Activated CD8-positive, alpha-beta memory T cell treated with anti-CD3 and anti-CD28 coated beads for 24 hours (primary cell): Measurements from ENCODE around the gene DUSP2.

ENCODE experiments used
- DNase-seq: peaks from one replicate; pipeline ENCODE4 v3.0.0-alpha.2; 2020

DUSP2 gene

DNA sequence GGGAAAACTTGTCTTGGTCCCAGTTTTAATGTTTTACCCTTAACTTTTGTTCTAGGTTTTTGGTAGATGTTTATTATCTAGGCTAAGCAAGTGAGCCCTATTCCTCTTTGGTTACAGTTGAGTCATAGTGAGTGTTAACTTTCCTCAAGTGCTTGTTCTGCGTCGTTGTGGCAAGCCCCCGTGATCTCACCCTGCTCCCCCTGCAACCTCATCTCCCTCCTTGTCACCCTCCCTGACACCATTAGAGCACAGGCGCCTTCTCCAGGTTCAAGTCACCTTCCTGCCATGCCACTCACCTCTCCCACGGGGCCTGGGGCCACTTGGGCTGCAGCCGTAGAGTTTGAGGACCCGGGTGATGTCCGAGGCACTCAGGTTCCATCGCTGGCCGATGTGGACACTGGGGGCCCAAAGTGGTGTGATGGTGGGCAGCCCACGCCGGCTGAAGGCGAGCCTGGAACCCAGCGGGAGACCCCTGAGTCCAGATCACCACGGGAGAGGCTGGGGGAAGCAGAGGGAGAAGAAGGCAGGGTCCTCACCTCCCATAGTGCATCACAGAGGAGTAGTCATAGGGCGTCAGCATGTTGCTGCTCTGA is 15.6 kb downstream of the DUSP2 start:
- no peak for DNase-seq

DNA sequence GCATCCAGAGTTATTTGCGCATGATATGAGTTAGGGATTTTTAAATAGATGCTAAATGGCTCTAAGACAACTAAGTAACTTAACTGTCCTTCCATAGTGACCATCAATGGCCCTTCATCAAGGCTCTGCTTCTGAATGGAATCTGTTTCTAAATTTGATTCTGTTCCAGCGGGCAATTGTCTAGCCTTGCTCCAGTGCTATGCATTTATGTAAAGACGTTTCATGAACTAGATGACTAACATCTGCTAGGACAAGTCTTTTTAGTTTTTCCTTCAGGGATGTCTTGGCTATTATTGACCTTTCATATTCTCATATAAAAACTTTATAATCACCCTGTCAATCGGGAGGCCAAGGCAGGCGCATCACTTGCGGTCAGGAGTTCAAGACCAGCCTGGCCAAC is 16.8 kb downstream of the DUSP2 start:
- no peak for DNase-seq

DNA sequence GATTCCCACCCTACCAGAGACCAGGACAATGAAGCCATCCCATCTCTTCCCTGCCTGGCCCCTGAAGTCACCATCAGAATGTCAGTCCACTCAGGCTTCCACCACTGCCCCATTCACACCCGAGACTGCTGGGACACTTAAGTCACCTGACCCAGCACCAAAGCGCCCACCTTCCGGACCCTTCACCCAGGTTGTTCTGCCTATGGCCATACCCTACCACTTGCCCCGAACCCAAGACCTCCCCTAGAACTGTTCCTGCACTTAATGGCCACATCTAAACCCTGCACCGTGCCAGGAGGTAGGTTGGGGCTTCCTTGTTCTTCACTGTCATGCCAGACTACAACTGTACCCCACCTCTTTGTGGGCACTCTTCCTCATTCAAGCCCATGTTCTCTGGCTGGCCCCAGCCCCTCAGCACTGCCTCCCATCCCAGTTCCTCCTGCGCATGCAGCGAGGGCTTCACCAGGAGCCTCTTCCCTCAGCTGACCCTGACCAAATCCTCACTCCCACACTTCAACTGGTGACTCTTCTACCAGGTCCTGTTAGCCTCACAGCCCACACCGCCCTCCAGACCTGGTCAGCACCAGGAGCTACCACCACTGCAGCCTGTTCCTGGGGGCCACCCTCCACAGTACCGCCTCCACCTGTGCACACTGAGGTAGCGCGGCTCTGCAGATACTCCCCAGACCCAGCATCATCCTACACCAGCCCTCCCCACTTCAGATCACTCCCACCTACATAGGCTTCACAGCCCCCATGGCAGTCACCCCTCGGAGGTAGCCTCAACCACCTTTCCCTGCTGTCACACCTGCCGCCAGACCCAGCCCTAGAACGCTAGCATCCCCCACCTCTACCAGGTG is 20.6 kb downstream of the DUSP2 start:
- no peak for DNase-seq

DNA sequence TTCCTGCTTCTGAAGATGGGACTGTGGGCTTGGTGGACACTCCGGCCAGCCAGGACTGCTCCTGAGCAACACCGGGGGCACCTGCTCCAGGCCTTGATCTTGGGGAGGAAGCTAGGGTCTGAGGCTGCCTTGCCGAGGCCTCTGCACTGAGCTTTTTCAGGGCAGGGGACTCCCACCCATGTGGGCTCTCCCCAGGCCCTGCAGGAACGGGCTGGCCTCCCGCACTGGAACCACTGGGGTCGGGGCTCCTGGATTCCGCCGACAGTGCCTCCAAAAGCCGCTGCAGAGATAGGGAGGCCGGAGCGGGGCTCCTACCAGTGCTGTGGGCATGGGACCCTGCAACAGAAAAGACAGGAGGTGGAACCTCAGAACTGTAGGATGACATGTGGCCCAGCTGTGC is 21.3 kb downstream of the DUSP2 start:
- no peak for DNase-seq

DNA sequence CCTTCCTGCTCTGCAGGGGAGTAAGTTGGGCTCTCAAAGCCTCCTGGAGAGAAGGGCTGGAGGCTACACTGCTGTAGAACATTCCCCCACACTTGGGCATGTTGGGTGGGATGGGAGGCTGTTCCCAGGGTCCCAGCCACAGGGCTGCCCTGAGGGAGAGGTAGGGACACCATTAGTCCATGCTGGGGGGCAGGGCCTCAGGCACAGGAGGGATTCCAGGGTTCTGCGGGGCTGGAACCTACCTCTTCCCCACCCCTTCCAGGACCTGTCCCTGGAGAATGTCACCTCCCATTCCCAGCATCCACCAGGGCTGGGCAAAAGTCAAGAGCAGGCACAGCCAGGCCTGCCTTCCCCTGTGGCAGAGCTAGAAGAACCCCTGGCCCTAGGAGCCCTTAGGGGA is 21.9 kb downstream of the DUSP2 start:
- no peak for DNase-seq

DNA sequence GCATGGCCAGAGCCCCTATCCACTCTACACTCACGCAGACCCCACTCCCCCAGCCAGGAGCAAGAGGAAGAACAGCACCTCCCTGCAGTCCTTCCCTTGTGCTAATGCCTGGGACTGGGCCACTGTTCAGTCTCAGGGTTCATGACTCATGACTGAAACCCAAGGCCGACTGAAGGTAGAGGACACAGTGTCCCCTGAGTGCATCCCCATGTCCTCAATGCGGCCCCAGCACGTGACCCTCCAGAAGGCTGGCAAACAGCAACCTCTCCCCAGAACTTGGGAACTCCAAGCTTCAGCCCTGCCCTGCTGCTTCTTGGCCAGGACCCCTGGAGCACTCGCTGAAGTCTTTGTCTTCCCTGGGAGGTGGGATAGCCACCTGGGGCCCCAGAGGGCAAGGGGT is 22.8 kb downstream of the DUSP2 start:
- no peak for DNase-seq

DNA sequence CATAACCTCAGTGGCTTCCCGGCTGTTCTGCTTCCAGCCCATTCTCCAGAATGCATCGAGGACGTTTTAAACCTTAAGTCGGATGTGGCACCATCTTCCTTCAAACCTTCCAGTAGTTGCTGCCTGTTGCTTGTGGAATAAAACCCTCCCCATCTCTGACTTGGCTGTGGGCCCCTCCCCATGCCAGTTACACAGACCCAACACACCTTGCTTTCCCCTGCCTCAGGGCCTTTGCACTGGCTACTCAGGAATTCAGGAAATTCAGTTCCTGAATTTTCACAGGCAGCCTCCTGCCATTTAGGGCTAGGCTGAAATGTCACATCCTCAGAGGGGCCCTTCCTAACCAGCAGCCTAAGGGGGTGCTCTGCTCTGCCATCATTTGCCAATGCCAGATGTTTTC is 23.8 kb downstream of the DUSP2 start:
- DNase-seq, result no peak

DNA sequence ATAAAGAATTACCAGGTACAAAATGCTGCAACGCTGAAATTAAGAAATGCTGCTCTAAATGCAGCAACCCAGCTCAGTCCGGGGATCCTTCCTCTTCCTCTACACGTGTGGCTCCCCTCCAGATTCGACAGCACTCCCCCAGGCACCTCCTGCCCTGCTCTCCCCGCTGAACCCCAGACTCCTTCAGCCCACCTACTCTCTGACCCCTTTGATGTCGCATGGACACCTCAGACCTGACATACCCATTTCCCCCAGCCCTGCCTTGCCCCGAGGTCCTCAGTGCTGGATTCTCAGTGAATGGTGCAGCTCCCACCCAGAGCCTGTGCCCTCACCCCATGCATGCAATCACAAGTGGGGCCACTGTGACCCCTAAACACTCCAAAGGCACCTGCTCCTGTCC is 24.2 kb downstream of the DUSP2 start:
- DNase-seq, result no peak

DNA sequence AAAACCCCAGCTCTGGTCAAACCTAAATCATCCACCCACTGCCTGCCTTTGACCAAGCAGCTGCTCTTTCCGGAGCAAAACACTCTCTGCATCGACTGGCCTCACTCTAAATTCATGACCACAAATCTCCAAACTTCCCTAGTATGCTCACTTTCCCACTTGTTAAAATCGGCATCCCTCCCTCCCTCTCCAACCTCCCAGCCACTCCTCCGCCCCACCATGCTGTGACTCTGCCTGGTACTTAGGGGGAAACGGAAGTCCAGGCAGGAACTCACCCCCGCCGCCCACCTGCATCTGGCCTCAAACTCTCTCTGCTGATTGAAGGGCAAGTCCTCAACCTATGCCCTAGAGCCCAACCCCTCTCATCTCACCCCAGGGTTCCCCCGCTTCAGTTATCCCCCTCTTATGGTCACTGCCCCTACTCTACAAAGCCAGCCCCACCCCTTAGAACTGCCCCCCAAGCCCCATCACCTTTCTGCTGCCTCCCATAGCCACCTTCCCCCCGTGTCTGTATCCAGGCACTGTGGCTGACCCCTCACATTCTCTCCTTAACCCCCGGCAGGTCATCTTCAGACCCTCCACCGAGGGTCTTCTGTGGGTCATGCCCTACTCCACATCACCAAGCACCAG is 25.0 kb downstream of the DUSP2 start:
- DNase-seq, result no peak

DNA sequence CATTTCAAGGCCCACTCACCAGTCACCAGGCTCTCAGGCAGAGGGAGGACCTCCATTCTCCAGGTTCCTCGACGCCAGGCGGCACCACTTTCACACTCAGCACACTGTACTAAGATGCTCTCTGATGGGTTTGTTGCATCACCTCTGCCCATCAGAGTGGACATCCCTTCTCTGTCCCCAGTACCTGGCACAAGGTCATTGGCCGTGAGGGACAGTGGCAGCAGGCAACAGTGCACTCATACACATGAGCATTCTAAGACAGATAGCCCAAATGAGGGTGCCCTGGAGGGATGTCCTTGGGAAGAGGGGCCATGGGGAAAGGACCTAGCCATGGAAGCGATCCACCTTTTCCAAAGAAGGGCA is 25.9 kb downstream of the DUSP2 start:
- no peak for DNase-seq

DNA sequence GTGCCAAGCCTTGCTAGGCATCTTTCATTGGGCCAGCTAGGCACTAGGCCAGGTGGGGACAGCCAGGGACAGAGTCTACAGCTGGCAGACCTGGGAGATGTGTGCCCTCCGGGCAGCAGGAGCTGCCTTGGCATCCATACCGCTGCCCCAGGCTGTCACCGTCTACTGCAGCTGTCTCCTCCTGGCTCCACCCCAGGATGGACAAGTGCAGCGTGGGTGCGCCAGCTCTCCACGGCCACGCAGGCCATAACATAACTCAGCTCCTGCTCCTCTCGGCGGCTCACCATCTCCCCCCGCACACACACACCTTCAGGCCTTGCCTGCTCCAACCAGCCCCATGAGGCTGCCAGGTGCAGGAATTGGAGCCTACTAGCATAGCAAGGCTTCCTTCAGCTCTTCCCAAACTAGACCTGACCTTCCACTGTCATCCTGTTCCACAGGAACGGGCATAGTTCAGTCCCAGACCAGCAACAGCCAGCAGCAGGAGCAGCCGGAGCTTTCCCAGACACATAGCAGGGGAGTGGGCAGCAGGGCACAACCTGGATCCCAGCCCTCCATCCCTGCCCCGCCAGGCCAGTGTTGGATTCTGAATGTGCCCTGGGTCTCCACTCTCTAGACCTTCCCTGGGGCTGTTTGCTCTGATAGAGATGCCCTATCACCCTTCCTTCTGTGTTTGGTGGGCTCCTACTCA is 26.4 kb downstream of the DUSP2 start:
- DNase-seq, result no peak

DNA sequence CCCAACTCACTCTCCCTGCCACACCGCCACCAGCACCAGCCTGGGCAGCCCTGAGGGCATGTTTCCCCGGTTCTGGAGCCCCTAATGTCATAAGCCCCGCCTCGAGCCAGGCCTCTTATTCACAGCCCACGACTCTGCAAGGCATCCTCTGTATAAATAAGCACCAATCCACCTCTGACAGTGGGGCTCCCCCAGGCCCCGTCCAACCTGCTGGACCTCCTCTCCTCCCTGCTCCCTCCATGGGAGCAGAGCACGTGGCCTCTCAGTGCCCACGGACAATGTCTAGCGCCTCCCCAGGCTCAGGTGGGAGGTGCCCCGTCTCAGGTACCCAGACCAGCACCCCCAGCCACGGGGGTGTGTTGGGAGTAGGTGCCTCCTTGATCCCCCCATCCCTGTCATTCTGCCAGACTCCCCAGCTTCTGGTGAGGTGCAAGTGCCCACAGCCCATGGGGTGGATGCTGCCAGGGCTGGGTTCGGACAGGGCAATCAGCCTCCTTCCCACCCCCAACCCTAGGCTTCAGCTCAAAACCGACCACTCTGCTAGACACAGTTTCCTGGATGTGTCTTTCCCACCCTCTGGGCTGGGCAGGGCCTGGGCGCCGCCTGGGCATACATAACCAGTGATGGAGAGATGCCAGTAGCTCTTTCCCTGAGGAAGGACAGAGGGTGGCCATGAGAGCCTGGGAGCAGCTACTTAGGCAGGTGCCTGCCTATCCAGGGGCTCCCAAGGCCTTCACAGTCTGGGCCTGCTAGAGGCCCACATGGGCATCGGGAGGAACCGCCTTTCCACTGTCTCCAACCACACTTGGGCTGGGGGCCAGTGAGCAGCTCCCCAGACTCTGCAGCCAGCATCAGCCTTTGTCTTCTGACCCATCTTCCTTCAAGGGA is 27.3 kb downstream of the DUSP2 start:
- no peak for DNase-seq

DNA sequence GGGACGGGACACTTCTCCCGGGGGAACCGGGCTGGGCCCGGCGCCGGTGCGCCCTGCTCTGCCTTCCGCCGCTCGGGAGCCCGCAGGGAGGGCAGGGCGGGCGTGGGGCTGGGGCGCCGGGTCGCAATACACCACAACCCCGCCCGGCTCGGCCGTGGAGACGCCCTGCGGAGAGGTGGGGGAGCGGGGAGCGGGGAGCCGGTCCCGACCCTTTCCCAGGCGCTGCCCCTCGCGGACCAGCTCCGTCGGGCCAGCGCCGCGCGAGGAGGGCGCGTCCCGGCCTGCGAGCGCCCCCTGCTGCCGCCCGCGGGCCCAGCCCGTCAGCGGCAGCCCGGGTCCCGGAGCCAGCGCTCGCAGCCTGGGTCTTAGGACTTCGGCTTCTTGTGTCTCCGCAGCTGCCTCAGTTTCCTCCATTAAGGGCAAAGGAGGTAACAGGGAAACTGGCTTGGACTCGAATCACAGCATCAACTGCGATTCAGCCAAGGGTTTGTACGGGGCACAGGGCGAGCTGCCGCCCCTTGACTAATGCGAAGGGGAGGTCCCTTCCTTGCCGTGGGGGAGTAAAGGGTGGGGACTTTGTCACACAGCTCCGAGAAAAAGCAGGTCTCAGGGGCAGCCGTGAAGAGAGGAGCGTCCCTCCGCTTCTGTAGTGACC is 28.2 kb downstream of the DUSP2 start:
- peak; percentile 90 for DNase-seq

DNA sequence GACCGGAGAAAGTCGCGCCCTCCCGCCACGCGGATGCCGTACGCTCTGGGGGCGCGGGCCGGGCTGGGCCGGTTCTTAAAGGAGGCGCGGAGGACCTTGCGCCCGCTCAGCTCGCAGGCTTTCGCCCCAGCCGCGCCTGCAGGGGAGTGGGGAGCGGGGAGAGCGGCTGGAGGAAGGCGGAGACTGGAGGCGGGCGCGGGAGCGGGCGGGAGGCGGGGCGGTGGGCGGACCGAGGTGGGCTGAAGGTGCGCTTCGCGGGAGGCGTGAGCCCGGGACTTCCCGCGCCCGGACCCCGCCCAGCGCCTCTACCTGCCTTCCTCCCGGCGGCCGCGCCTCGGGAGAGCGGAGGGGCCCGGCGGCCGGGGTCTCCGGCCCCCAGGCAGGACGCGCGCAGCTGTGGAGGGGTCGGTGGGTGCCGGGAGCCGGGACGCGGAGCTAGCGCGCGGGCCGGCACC is 28.8 kb downstream of the DUSP2 start, which contains the start of gene ADRA2B:
TSS of gene ADRA2B (minus strand) at position 148 of the 455 bp plus-strand sequence. CDS start 422 bp downstream, outside the sequence.
- peak; percentile 88 for DNase-seq

DNA sequence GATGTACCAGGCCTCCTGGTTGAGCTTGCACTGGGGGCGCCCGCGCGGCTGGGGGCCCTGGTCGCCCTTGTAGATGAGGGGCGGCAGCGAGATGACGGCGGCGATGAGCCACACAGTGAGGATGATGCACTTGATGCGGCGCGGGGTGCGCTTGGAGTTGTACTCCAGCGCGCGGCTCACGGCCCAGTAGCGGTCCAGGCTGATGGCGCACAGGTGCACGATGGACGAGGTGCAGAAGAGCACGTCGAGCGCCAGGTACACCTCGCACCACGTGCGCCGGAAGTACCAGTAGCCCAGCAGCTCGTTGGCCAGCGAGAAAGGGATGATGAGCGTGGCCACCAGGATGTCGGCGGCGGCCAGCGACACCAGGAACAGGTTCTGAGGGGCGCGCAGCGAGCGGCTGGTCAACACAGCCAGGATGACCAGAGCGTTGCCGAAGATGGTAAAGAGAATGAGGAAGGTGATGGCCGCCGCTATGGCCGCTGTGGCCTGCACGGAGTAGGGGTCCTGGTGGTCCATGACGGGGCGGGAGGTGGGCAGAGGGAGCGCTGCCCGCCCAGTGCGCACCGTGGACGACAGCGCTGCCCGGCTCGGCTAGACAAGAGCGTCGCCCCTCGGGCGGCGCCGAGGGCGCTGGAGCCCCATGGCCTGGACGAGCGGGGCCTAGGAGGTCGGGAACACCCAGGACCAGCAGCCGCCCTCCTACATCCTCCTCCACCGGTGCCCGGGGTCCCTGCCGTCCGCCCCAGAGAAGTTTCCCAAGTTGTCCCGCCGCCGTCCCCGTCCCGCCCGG is 29.4 kb downstream of the DUSP2 start:
- DNase-seq, result no peak

DNA sequence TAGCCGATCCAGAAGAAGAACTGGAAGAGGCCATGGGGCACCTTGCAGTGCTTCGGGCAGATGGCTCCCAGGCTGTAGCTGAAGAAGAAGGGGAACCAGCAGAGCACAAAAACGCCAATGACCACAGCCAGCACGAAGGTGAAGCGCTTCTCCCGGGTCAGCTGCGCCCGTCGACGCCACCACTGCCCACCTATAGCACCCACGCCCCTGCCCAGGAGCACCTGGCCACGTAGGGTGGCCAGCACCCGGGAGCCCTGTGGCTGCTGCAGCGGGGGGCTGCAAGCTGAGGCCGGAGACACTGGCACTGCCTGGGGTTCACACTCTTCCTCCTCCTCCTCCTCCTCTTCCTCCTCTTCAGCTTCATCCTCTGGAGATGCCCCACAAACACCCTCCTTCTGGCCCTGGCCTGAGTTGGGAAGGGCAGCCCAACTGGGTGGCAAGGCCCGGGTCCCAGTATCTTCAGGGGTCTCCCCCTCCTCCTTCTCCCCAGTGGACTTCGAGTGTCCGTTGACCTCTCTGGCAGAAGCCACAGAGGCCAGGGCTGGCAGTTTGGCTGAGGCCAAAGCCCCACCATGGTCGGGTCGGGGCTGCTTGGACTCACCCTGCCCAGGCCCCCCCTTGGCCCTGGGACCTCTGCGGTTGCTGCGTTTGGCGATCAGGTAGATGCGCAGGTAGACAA is 30.2 kb downstream of the DUSP2 start:
- DNase-seq, result no peak

DNA sequence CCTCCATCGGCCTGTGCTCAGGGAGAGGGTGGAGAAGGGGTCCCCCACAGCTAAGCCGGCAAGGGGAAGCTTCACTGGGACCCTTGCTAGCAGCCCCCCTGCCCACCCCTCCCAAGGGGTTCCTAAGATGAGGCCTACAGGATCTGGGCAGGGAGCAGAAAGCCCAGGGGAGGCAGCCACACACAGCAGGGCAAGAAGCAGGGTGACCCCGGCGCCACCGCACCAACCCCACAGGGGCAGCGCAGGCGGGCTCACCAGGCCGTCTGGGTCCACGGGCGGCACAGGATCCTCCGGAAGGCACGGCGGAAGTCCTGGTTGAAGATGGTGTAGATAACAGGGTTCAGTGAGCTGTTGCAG is 30.7 kb downstream of the DUSP2 start:
- DNase-seq, result no peak

DNA sequence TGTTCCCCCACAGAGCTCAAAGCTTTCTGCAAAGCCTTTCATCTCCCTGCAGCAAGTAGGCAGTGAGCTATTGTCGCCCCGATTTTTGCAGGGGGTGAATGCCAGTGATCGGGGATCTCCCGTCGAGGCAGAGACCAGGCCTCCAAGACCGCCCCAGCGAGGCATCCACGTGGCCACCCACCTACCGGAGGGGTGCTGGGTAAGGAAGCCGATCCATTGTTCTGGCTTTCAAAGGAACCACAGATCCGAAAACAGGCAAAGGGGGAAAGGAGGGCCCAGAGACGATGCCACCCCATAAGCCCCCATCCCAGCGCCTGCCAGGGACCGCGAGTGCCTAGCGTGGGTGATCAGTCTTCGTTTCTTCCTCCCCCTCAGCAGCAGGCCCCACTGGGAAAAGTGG is 31.3 kb downstream of the DUSP2 start:
- DNase-seq, result no peak

DNA sequence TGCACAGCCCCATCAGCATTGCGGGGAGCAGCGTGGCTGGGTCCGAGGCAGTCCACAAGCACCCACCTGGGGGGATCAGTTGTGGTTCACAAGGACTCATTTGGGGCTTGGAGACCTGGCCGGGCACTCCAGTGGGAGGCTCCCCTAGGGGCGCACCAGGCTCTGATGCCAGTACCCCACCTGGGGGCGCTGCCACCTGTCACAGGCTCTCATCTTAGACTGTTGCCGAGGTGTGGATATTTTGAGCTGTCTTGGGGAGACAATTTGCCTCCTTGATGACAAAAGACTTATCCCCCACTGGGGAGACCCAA is 31.9 kb downstream of the DUSP2 start:
- no peak for DNase-seq

DNA sequence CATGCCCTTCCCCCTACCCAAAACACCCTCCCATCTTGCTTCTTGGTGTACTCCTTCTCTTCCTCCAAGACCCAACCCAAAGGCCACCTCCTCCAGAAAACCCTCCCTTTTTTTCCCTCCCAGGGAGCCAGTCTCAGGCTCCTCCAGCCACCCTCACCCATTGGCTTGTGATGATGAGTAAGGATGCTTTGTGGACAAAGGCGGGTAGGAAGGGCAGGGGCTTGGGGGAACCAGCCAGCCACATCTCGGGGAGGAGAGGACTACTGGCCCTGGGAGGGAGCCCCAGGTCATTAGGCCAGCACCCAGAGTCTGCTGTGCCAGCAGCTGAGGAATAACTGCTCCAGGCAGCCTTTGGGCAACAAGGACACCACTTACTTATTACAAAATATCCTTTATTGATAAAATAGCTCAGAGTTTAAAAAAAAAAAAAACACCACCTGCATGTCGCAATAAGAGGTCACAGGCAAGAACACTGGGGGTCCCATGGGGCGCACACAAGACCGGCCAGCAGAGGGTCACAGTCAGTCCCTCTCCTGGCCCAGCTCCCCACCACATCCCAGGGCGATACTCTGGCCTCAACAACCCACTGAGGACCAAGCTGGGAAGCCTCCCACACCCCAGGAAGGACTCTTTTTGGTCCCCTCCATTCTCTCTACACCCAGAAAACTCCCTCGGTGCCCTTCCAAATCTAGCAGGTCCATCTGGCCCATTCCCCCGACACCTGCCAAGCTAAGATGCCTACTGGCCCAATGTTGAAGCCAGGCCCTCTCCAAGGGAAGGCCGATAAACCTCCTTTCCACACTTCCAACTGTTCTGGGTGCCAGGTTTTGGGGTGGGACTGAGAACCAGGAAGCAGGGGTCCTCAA is 32.5 kb downstream of the DUSP2 start:
- no peak for DNase-seq
